Activated B cell treated with CpG ODN at 0.5 μM for 24 hours (primary cell): ENCODE measurements around the gene CCBE1. TPM values are rescaled to one million over a fixed set of nuclear protein-coding genes. Genes with fewer than 3 reads are reported as not detected.

ENCODE experiments used
- ATAC-seq: fragments of 200-7000 bp; cut with Tn5 transposase; one replicate; pipeline ENCODE4 v1.10.0; 2021; ENCODE audit warnings: low read depth, mild to moderate bottlenecking, moderate library complexity
- CTCF ChIA-PET: fragments of 350-600 bp; sonication (Branson Sonifier 250); formaldehyde crosslinking; loops from one replicate; lab custom pipeline; 2021; ENCODE audit warnings: antibody characterized with exemption; lab: Charles Lee
- POLR2A ChIA-PET: fragments of 350-600 bp; sonication (Branson Sonifier 250); formaldehyde crosslinking; loops from one replicate; lab custom pipeline; 2021; ENCODE audit warnings: antibody characterized with exemption; lab: Charles Lee
- DNase-seq: peaks from one replicate; pipeline ENCODE4 v3.0.0; 2022
- H3K27ac Mint-ChIP-seq: one replicate; pipeline ENCODE4 v1.8.0; 2020; ENCODE audit warnings: mixed read lengths
- H3K27me3 Mint-ChIP-seq: one replicate; pipeline ENCODE4 v1.8.0; 2021; ENCODE audit warnings: mixed read lengths
- H3K36me3 Mint-ChIP-seq: one replicate; pipeline ENCODE4 v1.8.0; 2021; ENCODE audit warnings: low read depth, mixed read lengths
- H3K4me1 Mint-ChIP-seq: one replicate; pipeline ENCODE4 v1.8.0; 2021; ENCODE audit warnings: mixed read lengths
- H3K4me3 Mint-ChIP-seq: one replicate; pipeline ENCODE4 v1.8.0; 2020; ENCODE audit warnings: mild to moderate bottlenecking, mixed read lengths
- H3K9me3 Mint-ChIP-seq: one replicate; pipeline ENCODE4 v1.8.0; 2020; ENCODE audit warnings: mixed read lengths
- intact Hi-C: fragments of 100-400 bp; cut with micrococcal nuclease; formaldehyde crosslinking; loops from one replicate; pipeline ENCODE4 v1.15.1; 2024
- total RNA-seq: library from RNA; stranded (reverse); gene quantifications from 2 replicates; pipeline ENCODE4 v1.2.3, GENCODE V29; 2022
- TF ChIP-seq, protein P1 (sequence below): fragments of 200-600 bp; IDR thresholded peaks from one replicate; pipeline ENCODE4 v1.8.0; 2022; ENCODE audit warnings: antibody characterized with exemption, mild to moderate bottlenecking

The CCBE1 gene
- 0.04 TPM in 1 of 2 replicates, not detected in the other for total RNA-seq

DNA sequence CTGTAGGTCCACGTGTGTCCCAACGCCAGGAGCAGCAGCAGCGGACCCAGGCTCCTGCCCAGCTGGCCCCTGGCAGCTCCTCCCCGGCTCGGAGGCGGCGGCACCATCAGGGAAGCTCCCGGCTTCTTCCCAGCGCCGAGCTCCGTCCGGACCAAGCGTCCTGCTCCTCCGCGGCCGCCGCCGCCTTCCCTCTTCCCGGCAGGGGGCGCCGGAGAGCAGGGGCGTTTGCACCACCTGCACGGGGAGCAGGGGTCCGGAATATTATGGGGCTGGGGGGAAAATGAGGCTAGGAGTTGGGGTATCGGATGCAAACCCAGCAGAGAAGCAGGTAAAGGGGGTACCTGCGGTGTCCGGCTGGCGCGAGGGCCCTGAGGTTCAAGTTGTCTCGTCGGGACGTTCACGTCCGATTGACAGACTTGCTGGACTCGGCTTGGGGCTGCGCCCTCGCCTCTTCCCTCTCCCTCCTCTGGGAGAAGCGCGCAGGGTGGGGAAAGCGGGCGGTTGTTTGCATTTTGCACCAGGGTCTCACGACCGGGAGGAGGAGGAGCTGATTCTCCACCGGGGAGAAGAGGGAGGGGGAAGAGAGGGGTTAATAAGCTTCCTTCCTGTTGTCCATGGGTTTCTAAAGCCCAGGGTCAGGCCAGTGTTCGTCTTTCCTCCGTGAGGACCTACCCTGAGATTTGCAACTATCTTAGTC lies at the start of gene CCBE1:
Gene CCBE1, minus strand, starts transcription at position 188 of the 697 bp plus-strand sequence.
- intact Hi-C loops: loop anchor here (2.0 kb wide), 1 partner anchor 851 kb away; no protein-coding TSS in a partner anchor
- peaks cover 12% of the 10 kb centered on the region for H3K4me1 Mint-ChIP-seq
- ATAC-seq: no peak
- H3K27ac Mint-ChIP-seq: no peak within 1 kb of the TSS
- peak within 1 kb of the TSS; percentile 8 for H3K4me3 Mint-ChIP-seq
- ChIA-PET CTCF (interaction anchor here (0.9 kb wide), 1 partner anchor 852 kb away, joined by 3 read pairs; no protein-coding TSS in a partner anchor), POLR2A (no interaction called here)
- no peak for DNase-seq
- H3K27me3 Mint-ChIP-seq: peaks cover 52% of the 10 kb centered on the region
- H3K9me3 Mint-ChIP-seq: no peaks in the 10 kb centered on the region
- TF ChIP-seq, protein P1, sequence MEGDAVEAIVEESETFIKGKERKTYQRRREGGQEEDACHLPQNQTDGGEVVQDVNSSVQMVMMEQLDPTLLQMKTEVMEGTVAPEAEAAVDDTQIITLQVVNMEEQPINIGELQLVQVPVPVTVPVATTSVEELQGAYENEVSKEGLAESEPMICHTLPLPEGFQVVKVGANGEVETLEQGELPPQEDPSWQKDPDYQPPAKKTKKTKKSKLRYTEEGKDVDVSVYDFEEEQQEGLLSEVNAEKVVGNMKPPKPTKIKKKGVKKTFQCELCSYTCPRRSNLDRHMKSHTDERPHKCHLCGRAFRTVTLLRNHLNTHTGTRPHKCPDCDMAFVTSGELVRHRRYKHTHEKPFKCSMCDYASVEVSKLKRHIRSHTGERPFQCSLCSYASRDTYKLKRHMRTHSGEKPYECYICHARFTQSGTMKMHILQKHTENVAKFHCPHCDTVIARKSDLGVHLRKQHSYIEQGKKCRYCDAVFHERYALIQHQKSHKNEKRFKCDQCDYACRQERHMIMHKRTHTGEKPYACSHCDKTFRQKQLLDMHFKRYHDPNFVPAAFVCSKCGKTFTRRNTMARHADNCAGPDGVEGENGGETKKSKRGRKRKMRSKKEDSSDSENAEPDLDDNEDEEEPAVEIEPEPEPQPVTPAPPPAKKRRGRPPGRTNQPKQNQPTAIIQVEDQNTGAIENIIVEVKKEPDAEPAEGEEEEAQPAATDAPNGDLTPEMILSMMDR: no peak
- H3K36me3 Mint-ChIP-seq: no peaks in the 10 kb centered on the region

DNA sequence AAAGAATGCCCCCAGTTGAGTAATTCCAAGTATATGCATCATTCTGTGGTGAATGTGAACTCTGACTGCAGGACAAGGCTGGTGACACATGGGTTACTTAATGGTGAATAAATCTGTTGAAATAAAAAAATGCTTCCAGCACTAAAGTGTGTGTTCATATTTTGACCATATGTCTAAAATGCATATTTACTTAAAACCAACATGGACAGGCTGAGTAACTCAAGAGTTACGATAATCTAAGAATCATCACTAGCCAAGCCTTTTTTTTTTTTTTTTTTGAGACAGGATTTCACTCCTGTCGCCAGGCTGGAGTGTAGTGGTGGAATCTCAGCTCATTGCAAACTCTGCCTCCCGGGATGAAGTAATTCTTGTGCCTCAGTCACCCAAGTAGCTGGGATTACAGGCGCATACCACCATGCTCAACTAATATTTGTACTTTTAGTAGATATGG lies 47.1 kb upstream of the CCBE1 start:
- CTCF ChIA-PET: no interaction called here
- Mint-ChIP-seq H3K27me3 (peaks cover 8% of the 10 kb centered on the region), H3K4me1 (no peaks in the 10 kb centered on the region), H3K4me3 (no peak overlapping the region), H3K9me3 (no peaks in the 10 kb centered on the region), H3K36me3 (no peaks in the 10 kb centered on the region), H3K27ac (no peak overlapping the region)
- POLR2A ChIA-PET: no interaction called here
- intact Hi-C loops: no loop called here
- DNase-seq: no peak
- no peak for ATAC-seq
- TF ChIP-seq, protein P1: no peak

DNA sequence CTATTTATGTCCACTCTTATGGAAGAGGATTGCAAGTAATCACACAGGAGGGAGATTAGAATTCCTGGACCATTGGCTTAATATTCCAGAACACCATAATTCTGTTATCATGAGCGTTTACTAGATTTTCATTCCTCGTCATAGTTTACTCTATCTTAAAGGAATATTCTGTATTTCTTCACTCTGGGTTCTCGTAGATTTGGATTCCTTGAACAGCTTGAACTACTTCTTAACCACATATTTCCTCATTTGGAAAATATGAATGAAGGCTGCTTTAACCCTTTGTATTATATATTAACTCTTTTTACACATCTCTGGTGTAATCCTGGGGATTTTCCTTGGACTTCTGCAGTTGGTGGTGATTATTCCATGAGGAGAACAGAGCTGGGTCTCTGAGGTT lies 46.3 kb upstream of the CCBE1 start:
- Mint-ChIP-seq H3K27me3 (peaks cover 6% of the 10 kb centered on the region), H3K4me3 (no peak overlapping the region), H3K27ac (no peak overlapping the region), H3K9me3 (peaks cover 5% of the 10 kb centered on the region), H3K4me1 (no peaks in the 10 kb centered on the region), H3K36me3 (no peaks in the 10 kb centered on the region)
- ChIA-PET POLR2A (no interaction called here), CTCF (no interaction called here)
- intact Hi-C loops: no loop called here
- TF ChIP-seq, protein P1: no peak
- DNase-seq (no peak), ATAC-seq (no peak)

DNA sequence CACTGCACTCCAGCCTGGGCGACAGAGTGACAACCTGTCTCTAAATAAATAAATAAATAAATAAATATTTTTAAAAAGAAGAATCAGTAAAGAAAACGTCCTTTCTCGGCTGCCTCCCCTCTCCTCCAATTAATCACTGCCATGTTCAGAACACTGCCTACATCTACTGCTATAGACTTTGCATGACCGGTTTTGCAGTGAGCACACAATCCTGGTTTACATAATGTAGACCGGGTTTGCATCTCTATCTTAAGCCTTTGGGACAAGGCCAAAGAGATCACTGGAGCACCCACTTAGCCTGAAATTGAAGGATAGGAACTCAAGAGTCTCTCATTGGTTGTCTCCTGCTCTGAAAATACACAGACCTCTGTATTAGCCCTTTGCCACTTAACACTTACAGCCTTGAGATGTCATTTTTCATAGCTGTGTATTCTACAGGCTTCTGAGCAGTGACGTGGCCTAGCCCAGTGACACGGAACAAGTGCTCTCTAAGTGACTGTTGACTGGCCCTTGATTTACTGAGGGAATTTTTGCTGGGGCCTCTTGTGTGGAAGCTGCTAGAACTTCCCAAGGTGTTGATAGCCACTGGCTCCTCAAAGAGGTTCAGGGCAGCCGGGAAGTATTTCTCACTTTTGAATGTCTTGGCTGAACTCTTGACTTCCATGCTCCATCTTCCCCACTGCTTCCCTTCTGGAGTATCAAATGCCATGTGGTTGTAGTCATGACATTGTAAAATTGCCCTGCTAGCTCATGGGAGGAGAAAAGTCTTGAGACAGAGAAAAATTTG lies 45.3 kb upstream of the CCBE1 start:
- H3K9me3 Mint-ChIP-seq: peaks cover 7% of the 10 kb centered on the region
- ChIA-PET POLR2A (no interaction called here), CTCF (no interaction called here)
- intact Hi-C loops: no loop called here
- DNase-seq (no peak), ATAC-seq (no peak)
- TF ChIP-seq, protein P1: no peak
- H3K36me3 Mint-ChIP-seq: no peaks in the 10 kb centered on the region
- peaks cover 3% of the 10 kb centered on the region for H3K27me3 Mint-ChIP-seq
- H3K27ac Mint-ChIP-seq: no peak overlapping the region
- no peaks in the 10 kb centered on the region for H3K4me1 Mint-ChIP-seq
- no peak overlapping the region for H3K4me3 Mint-ChIP-seq

DNA sequence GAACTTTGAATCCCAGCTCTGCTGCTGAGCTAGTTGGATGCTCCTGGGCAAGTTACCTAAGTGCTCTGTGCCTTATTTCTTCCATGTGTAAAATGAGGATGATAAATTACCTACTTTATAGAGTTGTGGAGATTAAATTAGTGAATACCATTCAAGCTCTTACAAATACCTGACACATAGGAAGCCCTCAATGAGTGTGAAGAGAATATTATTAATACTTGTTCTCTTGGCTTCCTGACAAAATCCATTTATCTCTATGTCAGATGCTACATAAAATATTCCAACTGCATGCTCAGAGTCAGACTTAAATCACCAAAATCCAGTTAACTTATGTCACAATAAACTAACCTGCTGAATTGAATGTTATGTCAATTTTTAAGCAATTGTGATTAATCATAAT lies 42.9 kb upstream of the CCBE1 start:
- POLR2A ChIA-PET: no interaction called here
- intact Hi-C loops: no loop called here
- no peaks in the 10 kb centered on the region for H3K36me3 Mint-ChIP-seq
- H3K27ac Mint-ChIP-seq: no peak overlapping the region
- H3K4me3 Mint-ChIP-seq: no peak overlapping the region
- ATAC-seq (no peak), DNase-seq (no peak)
- CTCF ChIA-PET: no interaction called here
- H3K27me3 Mint-ChIP-seq: peaks cover 3% of the 10 kb centered on the region
- peaks cover 7% of the 10 kb centered on the region for H3K9me3 Mint-ChIP-seq
- TF ChIP-seq, protein P1: no peak
- no peaks in the 10 kb centered on the region for H3K4me1 Mint-ChIP-seq
